ENCODE measurements around the gene COL9A3.

GRCh38 chr20:62817975-62818591 is 1.2 kb downstream of the COL9A3 start:
- TF ChIP-seq CTCF (IDR thresholded peaks at IDR 0.05; ENCODE audit: poor library complexity) (no peak), EZH2 (IDR thresholded peaks at IDR 0.05; ENCODE audit: borderline replicate concordance) (no peak)

Measured in hepatocyte (in vitro differentiated cells).